PC-9 (cell line): ENCODE results near the gene HSD11B1L. TPM values are rescaled to one million over a fixed set of nuclear protein-coding genes. Genes with fewer than 3 reads are reported as not detected.

Experiments
- BruUV-seq: library from RNA; stranded (reverse); fragments of 400-500 nt; replicated peaks from 2 replicates; lab custom pipeline; 2021; lab: Mats Ljungman, UMichigan
- CTCF ChIA-PET: fragments of 300-600 bp; sonication (Branson Sonifier 250); formaldehyde crosslinking; loops from one replicate; lab custom pipeline; 2022; ENCODE audit warnings: antibody characterized with exemption; lab: Charles Lee
- POLR2A ChIA-PET: fragments of 300-600 bp; sonication (Branson Sonifier 250); formaldehyde crosslinking; loops from one replicate; lab custom pipeline; 2022; ENCODE audit warnings: antibody characterized with exemption; ENCODE audit not compliant: unreplicated experiment; lab: Charles Lee
- DNase-seq, 2 experiments: peaks; one replicate each; pipeline versions ENCODE4 v3.0.0 to v3.0.0-alpha.2; 2015 to 2022; ENCODE audit warnings: mixed read lengths in 1 of 2
- H2AFZ ChIP-seq: fragments of 200-600 bp; sonication (generic); 2 replicates; pipeline ENCODE4 v1.8.1; 2017; ENCODE audit warnings: antibody characterized with exemption
- H3F3A ChIP-seq: fragments of 200-600 bp; sonication (generic); 2 replicates; pipeline ENCODE4 v1.8.1; 2017; ENCODE audit warnings: antibody characterized with exemption, mild to moderate bottlenecking, low read depth; ENCODE audit not compliant: insufficient read depth
- H3K27ac ChIP-seq: fragments of 200-600 bp; sonication (generic); 2 replicates; pipeline ENCODE4 v1.6.1; 2016; ENCODE audit warnings: mixed run types
- H3K27me3 ChIP-seq: fragments of 200-600 bp; sonication (generic); 2 replicates; pipeline ENCODE4 v1.6.1; 2016; ENCODE audit warnings: low read depth, mixed run types; ENCODE audit not compliant: insufficient read depth
- H3K36me3 ChIP-seq: fragments of 200-600 bp; sonication (generic); 2 replicates; pipeline ENCODE4 v1.6.1; 2016; ENCODE audit warnings: low read depth, mixed run types
- H3K4me1 ChIP-seq: fragments of 200-600 bp; sonication (generic); replicated peaks from 2 replicates; pipeline ENCODE4 v1.6.1; 2016; ENCODE audit warnings: mixed run types; ENCODE audit not compliant: insufficient read depth
- H3K4me2 ChIP-seq: fragments of 200-600 bp; sonication (generic); 2 replicates; pipeline ENCODE4 v1.6.1; 2017; ENCODE audit warnings: mixed run types
- H3K4me3 ChIP-seq: fragments of 200-600 bp; sonication (generic); 2 replicates; pipeline ENCODE4 v1.6.1; 2016; ENCODE audit warnings: mixed run types
- H3K79me2 ChIP-seq: fragments of 200-600 bp; sonication (generic); 2 replicates; pipeline ENCODE4 v1.6.1; 2017; ENCODE audit warnings: low read depth, mixed run types
- H3K9me2 ChIP-seq: fragments of 200-600 bp; sonication (generic); 2 replicates; pipeline ENCODE4 v1.8.1; 2017; ENCODE audit warnings: mild to moderate bottlenecking; ENCODE audit not compliant: insufficient read depth
- H3K9me3 ChIP-seq: fragments of 200-600 bp; sonication (generic); 2 replicates; pipeline ENCODE4 v1.8.1; 2016; ENCODE audit warnings: low read depth; ENCODE audit not compliant: insufficient read depth
- H4K20me1 ChIP-seq: fragments of 200-600 bp; sonication (generic); 2 replicates; pipeline ENCODE4 v1.8.1; 2017; ENCODE audit not compliant: insufficient read depth
- CTCF ChIP-seq: fragments of 200-600 bp; sonication (generic); conservative IDR thresholded peaks from 2 replicates; pipeline ENCODE4 v1.6.1; 2017; ENCODE audit warnings: mixed run types, antibody characterized with exemption, mild to moderate bottlenecking, moderate library complexity
- EZH2 ChIP-seq: fragments of 200-600 bp; sonication (generic); IDR thresholded peaks from 2 replicates; pipeline ENCODE4 v1.8.0; 2017; ENCODE audit warnings: antibody characterized with exemption, low read depth
- intact Hi-C: fragments of 100-400 bp; cut with micrococcal nuclease; formaldehyde crosslinking; loops from one replicate; pipeline ENCODE4 v1.10.0; 2022; ENCODE audit not compliant: unreplicated experiment
- total RNA-seq: library from RNA; stranded (reverse); gene quantifications from 2 replicates; pipeline ENCODE4 v1.2.3, GENCODE V29; 2021

The HSD11B1L gene
- total RNA-seq, 1 experiment from 2014 or later = 7.5 TPM

DNA sequence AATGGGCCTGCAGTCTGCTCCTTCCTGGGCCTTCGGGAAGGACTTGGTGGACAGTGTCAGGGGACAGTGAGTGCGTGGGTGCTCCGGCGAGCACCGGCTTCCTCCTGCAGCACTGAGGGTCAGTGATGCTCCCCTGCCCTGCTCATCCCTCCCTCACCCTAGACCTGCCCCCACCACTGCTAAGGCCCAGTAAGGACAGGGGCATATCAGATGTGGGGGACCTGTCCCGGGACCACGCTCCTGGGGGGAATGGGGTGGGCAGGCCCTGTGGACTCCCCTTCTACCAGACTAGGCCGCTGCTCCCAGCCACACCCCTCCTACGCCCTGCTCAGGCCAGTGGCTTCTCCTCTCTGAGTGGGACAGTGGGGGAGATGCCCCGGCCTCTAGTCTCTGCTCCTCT, 3.7 kb upstream of the HSD11B1L start:
- Histone ChIP-seq H2AFZ (no peak overlapping the region), H4K20me1 (no peaks in the 10 kb centered on the region), H3K4me1 (no peaks in the 10 kb centered on the region), H3K4me3 (no peak overlapping the region), H3K36me3 (no peaks in the 10 kb centered on the region), H3K9me3 (no peaks in the 10 kb centered on the region), H3F3A (no peaks in the 10 kb centered on the region), H3K27ac (no peak overlapping the region), H3K79me2 (peaks cover 9% of the 10 kb centered on the region), H3K9me2 (no peaks in the 10 kb centered on the region), H3K27me3 (no peaks in the 10 kb centered on the region), H3K4me2 (no peak overlapping the region)
- intact Hi-C loops = no loop called here
- ChIA-PET POLR2A (no interaction called here), CTCF (no interaction called here)
- no peak for DNase-seq
- no TSS peak for BruUV-seq
- no peak for TF ChIP-seq CTCF
- TF ChIP-seq EZH2 = no peak

- intact Hi-C loops = no loop called here
- H3K27ac ChIP-seq = no peak overlapping the region
- no peak for DNase-seq
- peaks cover 9% of the 10 kb centered on the region for H3K79me2 ChIP-seq
- BruUV-seq = no TSS peak
- ChIA-PET CTCF (no interaction called here), POLR2A (no interaction called here)
- H3F3A ChIP-seq = no peaks in the 10 kb centered on the region
- H2AFZ ChIP-seq = no peak overlapping the region
- no peak overlapping the region for H3K4me3 ChIP-seq
- no peaks in the 10 kb centered on the region for H3K36me3 ChIP-seq
- H4K20me1 ChIP-seq = no peaks in the 10 kb centered on the region
- no peaks in the 10 kb centered on the region for H3K4me1 ChIP-seq
- H3K9me2 ChIP-seq = no peaks in the 10 kb centered on the region
- no peaks in the 10 kb centered on the region for H3K27me3 ChIP-seq
- H3K9me3 ChIP-seq = no peaks in the 10 kb centered on the region
- TF ChIP-seq EZH2 = no peak
- no peak for TF ChIP-seq CTCF
- no peak overlapping the region for H3K4me2 ChIP-seq
Observed at GRCh38 chr19:5677580-5677979, 3.2 kb upstream of the HSD11B1L start.

- no peaks in the 10 kb centered on the region for H3K9me3 ChIP-seq
- no peaks in the 10 kb centered on the region for H3K9me2 ChIP-seq
- no peaks in the 10 kb centered on the region for H4K20me1 ChIP-seq
- intact Hi-C loops = no loop called here
- H3F3A ChIP-seq = no peaks in the 10 kb centered on the region
- no peak overlapping the region for H3K4me2 ChIP-seq
- H3K4me1 ChIP-seq = no peaks in the 10 kb centered on the region
- no peaks in the 10 kb centered on the region for H3K27me3 ChIP-seq
- TF ChIP-seq CTCF (no peak), EZH2 (no peak)
- no peak overlapping the region for H3K4me3 ChIP-seq
- H3K79me2 ChIP-seq = peaks cover 9% of the 10 kb centered on the region
- ChIA-PET CTCF (no interaction called here), POLR2A (no interaction called here)
- no TSS peak for BruUV-seq
- no peak overlapping the region for H2AFZ ChIP-seq
- no peaks in the 10 kb centered on the region for H3K36me3 ChIP-seq
- no peak overlapping the region for H3K27ac ChIP-seq
- DNase-seq = no peak
Observed at GRCh38 chr19:5678071-5678718, 2.6 kb upstream of the HSD11B1L start.
